GM18517 (cell line): ENCODE results near the gene NRXN3.

Source experiments
- ATAC-seq: cut with Tn5 transposase; IDR thresholded peaks from one replicate; pipeline ENCODE4 v1.9.1; 2021; ENCODE audit warnings: mild to moderate bottlenecking, moderate library complexity; ENCODE audit not compliant: unreplicated experiment

NRXN3 gene

GRCh38 chr14:78863143-78863542 is 693.0 kb downstream of the NRXN3 start:
- ATAC-seq: no peak

GRCh38 chr14:78872837-78873236 is 702.7 kb downstream of the NRXN3 start:
- ATAC-seq: no peak

- ATAC-seq: no peak
Observed at GRCh38 chr14:78873581-78873980, 703.4 kb downstream of the NRXN3 start.

DNA sequence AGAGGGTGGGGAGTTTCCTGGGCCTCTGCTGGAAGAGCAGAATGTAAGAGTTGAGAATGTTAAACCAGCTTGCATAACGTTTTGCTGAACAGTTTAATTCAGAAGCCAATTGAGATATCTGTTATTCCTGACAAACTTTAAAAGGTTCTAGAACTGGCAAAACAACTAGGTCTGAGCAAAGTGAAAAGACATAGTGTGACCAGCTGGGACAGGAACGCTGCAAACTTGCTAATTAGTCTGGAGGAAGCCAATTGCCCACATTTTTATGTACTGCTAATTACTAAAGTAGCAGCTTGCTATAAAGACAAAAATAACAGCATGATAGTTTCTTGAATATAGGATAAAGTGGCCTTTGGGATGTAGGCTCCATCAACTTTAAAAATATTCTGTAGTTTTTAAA is 704.9 kb downstream of the NRXN3 start:
- ATAC-seq: no peak

DNA sequence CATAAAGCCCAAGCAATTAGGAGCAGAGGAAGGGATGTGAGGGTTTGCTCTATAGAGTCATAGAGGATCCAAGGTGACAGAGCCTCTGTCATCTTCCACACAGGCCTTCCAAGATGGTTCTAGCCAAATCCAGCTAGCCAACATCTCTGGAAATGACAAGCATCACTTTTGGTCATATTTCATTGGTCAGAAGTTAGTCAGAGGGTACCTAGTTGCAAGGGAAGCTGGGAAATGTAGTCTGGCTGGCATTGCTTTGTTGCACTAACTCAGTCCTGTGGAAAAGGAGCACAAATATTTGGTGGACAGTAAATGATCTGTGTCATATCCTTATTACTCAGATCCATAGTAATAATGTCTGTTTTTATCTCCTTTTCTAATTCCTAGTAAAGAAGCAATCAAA is 715.7 kb downstream of the NRXN3 start:
- ATAC-seq: no peak

DNA sequence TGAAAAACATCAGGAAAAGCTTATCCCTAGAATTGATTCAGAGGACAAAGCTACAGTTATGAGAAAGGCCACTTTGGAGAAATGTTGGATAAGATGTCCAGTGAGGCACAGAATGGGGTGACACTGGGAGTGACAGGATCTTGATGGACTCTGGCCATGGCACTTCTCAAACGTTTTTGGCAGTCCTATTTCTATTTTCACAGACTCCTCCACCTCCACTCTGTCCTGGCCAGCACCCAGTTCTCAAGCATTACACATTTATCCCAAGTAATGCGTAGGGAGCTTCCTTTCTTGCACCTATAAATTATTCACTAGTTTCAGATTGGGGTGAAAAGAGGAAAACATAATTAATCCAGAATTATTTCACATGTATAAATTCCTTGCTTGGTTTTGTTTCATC is 727.3 kb downstream of the NRXN3 start:
- ATAC-seq: no peak

DNA sequence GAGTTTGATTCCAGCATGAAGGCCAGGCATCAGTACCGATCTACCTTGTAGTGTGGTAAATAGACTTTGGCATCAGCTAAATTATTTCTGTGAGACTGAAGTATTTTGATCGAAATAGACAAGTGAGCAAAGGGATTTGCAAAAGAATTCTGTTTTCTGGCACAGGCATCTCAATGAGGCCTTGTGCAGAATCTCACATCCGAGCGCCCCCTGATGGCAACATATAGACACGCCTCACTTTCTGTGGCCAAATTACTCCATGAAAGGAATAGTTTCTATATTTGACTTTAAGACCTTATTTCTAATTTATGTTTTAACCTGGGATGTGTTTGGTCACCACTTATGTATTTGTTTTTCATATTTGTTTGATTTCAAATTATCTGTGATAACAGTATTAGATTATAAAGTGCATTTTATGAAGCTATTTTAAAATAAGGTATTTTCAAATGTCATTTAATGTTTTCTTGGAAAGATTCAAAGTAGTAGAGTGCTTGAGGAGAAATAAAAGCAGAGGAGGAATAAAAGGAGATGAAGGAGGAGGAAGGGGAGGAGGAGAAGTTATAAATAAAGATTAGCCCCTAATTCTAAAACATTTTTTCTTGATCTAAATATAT is 731.9 kb downstream of the NRXN3 start:
- no peak for ATAC-seq

DNA sequence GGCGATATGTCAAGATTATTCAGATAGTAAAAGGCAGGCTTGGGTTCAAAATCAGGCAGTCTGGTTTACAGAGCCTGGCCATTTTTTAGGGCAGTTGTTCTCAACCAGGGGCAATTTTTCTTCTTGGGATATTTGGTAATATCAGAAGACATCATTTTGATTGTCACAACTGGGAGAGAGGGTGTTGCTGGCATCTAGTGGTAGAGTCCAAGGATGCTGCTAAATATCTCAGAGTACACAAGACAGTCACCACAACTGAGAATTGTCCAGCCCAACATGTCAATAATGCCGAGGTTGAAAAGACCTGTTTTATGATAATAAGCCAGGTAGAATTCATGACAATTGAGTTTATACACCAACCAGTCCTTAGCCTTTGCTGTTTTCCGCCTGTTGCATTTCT is 733.9 kb downstream of the NRXN3 start:
- no peak for ATAC-seq

GRCh38 chr14:78917462-78917861 is 747.3 kb downstream of the NRXN3 start:
- ATAC-seq: no peak

DNA sequence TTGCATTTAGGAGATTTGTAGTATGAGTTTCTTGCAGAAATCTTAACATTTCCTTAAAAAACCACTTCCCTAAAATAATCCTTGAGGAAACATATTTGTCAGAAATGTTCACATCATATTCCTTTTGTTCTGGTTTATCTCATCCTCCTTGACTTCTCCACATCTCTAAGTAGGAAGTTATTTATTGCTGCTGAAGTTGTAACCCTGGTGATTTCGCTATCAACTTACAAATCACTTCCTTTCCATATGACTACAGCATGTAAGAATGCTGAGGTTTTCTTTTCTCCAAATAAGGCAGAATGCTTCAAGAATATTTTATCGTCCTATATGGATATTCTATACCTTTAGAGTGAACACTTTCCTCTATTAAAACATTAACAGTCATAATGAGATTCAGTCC is 751.7 kb downstream of the NRXN3 start:
- no peak for ATAC-seq

GRCh38 chr14:78927261-78927660 is 757.1 kb downstream of the NRXN3 start:
- ATAC-seq: no peak

DNA sequence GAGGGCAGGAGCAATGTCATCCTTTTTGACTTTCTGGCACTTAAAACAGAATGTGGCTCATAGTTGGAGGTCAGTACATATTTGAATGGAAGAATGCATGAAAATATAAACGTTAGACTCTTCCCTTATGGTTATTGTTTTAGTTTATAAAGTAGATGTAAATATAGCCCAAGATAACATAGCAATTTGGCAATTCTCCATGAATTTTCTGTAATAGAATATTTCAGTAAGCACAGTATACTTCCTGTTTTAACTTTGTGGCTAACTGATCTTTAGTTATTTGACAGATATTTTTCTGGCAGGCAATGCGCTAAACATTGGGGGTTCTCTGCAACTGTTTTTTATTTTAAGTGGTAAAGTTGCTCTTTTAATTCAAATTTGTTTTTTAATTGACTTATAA is 763.0 kb downstream of the NRXN3 start:
- ATAC-seq: no peak

DNA sequence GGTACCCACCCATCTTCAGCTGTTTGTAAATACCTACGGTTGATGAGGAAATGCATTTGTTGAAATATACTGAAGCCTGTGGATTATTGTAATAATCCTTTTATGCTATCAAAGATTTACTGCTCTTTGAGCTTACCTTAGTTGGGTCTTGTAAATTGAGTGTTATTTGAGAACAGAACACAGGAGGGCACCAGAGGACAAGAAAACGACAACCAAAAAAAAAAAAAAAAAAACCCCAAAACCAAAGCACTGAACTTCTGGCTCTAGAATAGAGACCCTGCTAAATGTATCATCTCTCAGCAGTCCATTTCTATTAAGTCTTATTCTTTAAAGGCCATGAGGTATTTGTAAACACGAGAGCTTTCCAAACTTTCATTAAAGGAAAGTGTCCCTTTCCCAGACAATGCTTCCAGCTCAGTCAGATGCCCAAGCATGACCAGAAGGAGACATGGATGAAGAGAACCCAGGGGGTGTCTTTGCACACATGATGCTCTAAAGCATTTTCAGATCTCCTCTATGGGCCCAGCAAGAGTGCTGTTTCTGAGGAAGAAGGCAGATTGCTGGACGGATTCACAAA is 763.9 kb downstream of the NRXN3 start:
- ATAC-seq: no peak

DNA sequence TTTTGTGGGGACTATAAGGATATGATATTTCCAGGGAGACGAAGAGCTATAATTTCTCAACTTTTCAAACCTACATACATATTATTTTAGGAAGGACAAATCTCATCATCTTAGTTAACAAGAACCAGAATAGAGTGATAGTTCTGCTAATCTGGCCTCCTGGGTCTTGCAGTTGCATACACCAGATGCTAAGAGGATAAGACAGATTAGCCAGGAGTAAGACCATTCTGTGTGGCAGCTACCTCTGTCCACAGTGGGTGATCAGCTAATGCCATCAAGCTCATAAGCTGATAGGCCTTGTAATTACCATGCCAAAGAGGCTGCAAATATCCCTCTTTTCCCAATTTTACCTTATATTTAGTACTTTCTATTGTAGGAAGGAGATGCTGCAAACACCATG is 776.8 kb downstream of the NRXN3 start:
- no peak for ATAC-seq

DNA sequence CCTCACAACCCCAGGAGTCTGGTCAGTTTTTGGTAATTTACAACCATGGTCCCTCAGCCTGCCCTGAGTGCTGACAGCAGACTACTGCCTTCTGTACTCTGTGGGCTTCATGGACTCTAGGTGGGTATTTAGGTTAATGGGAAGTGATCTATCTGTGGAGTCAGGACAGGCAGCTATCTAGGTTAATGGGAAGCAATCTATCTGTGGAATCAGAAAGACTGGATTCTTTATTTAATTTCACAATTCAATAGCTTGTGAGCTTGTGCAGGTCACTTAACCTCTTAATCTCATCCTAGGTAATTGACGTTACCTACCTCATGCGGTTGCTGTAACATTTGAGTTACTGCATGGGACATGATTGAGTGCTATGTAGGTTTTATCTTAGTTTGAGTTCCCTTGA is 777.5 kb downstream of the NRXN3 start:
- ATAC-seq: no peak

DNA sequence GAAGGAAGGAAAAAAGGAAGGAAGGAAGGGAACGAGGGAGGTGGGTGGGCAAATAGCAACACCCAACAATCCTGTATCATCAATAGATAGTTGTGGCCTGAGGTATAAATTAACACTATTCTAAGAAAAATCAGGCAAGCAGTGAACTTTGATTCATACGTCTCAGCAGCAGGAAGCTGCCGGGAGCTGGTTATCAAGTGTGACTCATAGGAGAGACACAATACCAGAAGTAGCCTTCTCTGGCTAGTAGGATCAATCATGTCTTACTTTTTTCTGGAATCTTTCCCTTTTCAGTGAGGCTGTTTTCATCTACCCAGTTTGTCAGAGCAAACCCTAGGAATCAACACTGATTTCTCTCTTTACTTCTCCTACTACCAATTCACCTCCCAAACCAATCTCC is 780.5 kb downstream of the NRXN3 start:
- ATAC-seq: no peak

- ATAC-seq: no peak
Observed at GRCh38 chr14:78951602-78952001, 781.4 kb downstream of the NRXN3 start.

DNA sequence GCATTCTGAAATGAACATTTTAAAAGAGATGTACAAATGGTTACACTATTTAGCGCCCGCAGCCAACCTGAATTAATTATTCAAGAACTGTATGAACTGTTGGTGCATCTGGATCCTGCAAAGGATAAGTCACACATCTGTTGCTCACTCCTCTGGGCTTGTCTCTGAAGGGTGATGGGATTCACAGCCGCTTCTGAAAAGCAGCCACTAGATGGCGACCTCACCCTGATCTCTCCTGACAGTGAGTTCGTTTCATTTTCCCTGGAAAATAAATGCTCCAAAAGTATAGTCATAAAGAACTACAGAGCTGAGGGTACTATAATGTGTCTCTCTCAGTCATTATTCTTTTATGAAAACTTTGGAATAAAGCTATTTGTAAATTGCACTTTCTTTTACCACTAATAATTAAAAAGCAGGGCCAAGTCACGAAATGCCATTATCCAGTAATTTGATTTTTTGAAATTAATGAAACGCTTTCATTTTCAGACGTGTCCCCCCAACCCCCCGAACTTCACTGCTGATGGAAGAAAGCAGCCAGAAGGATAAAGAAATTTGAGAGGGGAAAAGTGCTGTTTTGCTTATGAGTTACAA is 789.6 kb downstream of the NRXN3 start:
- ATAC-seq: no peak

DNA sequence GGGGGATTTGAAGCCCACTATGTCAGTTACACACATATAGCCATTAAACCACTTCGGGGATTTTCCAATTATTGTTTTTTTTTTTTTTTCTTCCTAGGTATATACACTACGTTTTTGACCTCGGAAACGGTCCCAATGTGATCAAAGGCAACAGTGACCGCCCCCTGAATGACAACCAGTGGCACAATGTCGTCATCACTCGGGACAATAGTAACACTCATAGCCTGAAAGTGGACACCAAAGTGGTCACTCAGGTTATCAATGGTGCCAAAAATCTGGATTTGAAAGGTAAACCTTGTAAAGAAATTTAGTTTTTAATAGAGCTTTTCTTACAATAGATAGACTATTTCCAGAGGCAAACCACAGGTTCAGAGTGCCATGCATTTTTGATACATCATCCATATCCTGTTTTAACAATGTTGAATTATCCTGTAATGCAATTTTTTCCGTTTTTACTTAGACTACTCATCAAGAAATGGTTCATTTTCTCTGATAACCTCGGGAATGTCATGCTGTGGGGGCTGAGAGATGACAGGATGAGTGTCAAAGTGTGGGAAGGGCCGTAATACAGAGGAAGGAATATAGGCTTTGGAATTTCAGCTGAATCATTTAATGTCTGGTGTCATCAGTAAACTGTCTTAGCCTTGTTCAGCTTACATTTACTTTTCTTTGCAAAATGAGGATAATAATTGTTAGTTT is 797.1 kb downstream of the NRXN3 start:
- no peak for ATAC-seq

DNA sequence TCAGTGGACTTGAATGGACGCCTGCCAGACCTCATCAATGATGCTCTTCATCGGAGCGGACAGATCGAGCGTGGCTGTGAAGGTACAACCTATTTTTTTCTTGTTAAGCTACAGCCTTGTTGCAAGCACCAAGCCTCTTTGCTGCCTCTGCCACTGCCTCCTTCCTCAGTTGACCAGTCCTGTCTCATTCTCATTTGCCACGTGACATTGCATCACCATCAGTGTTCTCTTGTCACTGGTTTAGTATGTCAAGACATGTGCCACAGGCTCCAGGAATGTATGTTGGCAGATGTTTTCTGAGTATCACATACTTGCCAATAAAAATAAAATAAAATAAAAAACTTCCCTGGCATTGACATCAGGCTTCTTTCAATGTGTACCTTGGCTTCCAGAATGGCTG is 798.1 kb downstream of the NRXN3 start:
- no peak for ATAC-seq

- ATAC-seq: no peak
Observed at GRCh38 chr14:78970677-78971076, 800.5 kb downstream of the NRXN3 start.

GRCh38 chr14:78972440-78972839 is 802.3 kb downstream of the NRXN3 start:
- ATAC-seq: no peak
